ENCODE results near the gene PTGES. TPM values are rescaled to one million over a fixed set of nuclear protein-coding genes. Genes with fewer than 3 reads are reported as not detected.
"Not testable (repeated sequence)": the region's sequence is repeated elsewhere in the genome, so short reads cannot be mapped to it uniquely, and the experiment has no call there.

The PTGES gene, protein sequence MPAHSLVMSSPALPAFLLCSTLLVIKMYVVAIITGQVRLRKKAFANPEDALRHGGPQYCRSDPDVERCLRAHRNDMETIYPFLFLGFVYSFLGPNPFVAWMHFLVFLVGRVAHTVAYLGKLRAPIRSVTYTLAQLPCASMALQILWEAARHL
- total RNA-seq, result not detected

DNA sequence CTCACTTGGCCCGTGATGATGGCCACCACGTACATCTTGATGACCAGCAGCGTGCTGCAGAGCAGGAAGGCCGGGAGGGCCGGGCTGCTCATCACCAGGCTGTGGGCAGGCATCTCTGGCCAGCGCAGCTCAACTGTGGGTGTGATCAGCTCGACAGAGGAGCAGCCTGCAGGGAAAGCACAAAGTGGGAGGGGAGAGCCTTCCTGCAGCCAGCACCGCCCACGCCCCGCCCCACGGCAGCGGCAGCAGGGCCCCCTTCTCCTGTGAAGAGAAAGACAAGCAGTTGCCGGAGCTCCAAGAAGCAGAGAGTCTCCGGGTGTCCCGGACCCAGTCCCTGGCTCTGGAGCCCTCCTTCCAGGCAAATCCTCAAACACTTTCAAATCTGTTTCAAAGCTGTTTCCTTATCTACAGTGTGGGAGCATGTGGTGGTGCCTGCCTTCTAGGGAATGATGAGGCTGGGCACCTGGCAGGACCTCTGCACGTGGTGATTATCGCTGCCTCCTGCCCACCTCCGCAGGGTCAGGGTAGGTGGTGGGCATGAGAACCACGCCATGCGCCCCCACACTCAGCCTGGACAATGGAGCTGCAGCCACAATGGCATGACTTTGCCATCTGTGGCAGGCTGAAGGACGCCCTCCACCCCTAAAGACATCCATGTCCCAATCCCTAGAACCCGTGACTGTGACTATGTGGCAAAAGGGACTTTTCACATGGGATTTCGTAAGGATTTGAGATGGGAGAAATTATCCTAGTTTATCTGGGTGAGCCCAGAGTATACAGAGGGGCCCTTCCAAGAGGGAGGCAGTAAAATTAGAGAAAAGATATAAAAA lies at the start of gene PTGES:
TSS of gene PTGES (minus strand) at position 143 of the 830 bp plus-strand sequence. CDS start at position 113, 30 bp downstream.
- Mint-ChIP-seq H3K4me1 (peaks cover 22% of the 10 kb centered on the region), H3K4me3 (peak within 1 kb of the TSS; percentile 10), H3K36me3 (ENCODE audit: low read depth) (no peaks in the 10 kb centered on the region), H3K9me3 (no peaks in the 10 kb centered on the region), H3K27ac (no peak within 1 kb of the TSS), H3K27me3 (peaks cover 5% of the 10 kb centered on the region)
- ChIA-PET POLR2A (no interaction called here), CTCF (interaction anchor here (1.3 to 1.6 kb wide), 2 partner anchors 11 to 26 kb away, joined by 4 to 5 read pairs; no protein-coding TSS in a partner anchor)
- DNase-seq, result peak; percentile 56

DNA sequence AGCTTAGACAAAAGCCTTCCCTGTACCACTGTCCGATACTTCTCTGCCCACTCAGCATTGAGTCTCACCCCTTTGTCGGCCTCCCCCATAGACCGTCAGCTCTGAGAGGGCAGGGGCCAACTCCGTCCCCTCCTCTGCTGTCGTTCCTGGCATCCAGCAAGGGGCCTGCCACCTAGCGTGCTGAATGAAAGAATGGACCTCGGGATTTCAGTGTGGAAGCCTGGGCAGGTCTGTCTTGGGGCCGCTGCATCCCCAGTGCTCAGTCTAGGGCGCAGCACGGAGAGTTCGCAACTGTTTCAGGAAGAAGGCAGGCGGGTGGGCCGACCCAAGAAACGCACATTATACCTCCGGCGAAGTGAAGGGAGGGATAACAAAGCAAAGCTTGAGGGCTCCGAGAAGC lies 48.7 kb upstream of the PTGES start:
- CTCF ChIA-PET, result interaction anchor here (1.3 to 1.9 kb wide), 2 partner anchors 11 to 15 kb away, joined by 3 to 8 read pairs; no protein-coding TSS in a partner anchor
- peak overlapping the region; percentile 83 for H3K27ac Mint-ChIP-seq
- no peaks in the 10 kb centered on the region for H3K27me3 Mint-ChIP-seq
- H3K9me3 Mint-ChIP-seq, result no peaks in the 10 kb centered on the region
- DNase-seq, result no peak
- H3K4me1 Mint-ChIP-seq, result peaks cover 31% of the 10 kb centered on the region
- H3K4me3 Mint-ChIP-seq, result peak overlapping the region; percentile 58
- POLR2A ChIA-PET, result no interaction called here
- H3K36me3 Mint-ChIP-seq (ENCODE audit: low read depth), result peaks cover 17% of the 10 kb centered on the region

DNA sequence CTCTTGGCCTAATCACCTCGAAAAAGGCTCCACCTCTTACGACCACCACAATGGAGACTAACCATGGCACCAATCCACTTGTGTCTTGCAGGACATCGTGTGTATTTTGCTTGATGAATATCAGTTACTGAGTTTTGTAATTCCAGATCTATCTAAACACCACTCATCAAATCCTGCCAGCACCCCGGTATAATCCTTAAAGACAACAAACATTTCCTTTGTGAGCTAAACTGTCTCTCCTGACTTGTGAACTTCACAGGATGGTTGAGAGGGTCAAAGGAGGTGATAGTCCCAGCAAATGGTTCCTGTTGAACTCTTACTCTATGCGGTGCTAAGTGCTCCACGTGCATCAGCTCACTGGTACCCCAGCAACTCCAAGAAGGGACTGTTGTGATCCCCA lies 46.1 kb upstream of the PTGES start:
- no peak overlapping the region for H3K27ac Mint-ChIP-seq
- no peaks in the 10 kb centered on the region for H3K9me3 Mint-ChIP-seq
- H3K36me3 Mint-ChIP-seq (ENCODE audit: low read depth), result peaks cover 2% of the 10 kb centered on the region
- ChIA-PET POLR2A (no interaction called here), CTCF (interaction anchor here (1.1 kb wide), 1 partner anchor 61 kb away, joined by 3 read pairs; no protein-coding TSS in a partner anchor)
- DNase-seq, result no peak
- no peak overlapping the region for H3K4me3 Mint-ChIP-seq
- H3K27me3 Mint-ChIP-seq, result no peaks in the 10 kb centered on the region
- H3K4me1 Mint-ChIP-seq, result peaks cover 13% of the 10 kb centered on the region

DNA sequence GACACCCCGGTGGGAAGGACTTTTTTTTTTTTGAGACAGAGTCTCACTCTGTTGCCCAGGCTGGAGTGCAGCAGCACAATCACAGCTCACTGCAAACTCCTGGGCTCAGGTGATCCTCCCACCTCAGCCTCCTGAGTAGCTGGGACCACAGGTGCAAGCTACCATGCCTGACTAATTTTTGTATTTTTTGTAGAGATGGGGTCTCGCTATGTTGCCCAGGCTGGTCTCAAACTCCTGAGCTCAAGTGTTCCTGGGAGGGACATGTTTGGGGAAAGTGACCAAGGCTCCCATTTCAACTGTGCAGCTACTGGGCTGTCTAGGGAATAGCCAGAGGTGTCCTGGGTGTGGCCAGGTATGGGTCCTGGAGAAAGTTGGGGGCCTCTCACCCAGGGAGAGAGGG lies 43.2 kb upstream of the PTGES start:
- H3K27me3 Mint-ChIP-seq; H3K9me3 Mint-ChIP-seq; H3K27ac Mint-ChIP-seq; POLR2A ChIA-PET; H3K4me3 Mint-ChIP-seq; CTCF ChIA-PET; H3K36me3 Mint-ChIP-seq (ENCODE audit: low read depth); H3K4me1 Mint-ChIP-seq; DNase-seq: not testable (repeated sequence)

DNA sequence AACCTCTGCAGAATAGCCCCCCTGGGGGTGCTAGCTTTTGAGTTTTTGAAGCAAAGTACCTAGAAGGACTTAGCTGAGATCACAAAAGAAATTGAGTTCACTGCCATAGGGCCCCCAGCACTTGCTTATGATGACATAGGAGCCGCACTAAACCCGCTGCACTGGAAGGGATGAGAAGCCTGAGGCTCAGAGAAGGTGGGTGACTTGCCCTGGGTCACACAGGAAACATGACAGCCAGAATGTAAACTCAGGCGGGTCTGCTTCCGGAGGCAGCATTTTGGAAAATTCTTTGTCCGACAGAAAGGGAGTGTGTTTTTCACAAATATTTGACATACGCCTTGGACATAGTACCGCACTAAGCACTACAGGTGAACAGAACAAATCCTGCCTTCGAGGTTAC lies 41.7 kb upstream of the PTGES start:
- H3K27me3 Mint-ChIP-seq, result no peaks in the 10 kb centered on the region
- no peaks in the 10 kb centered on the region for H3K9me3 Mint-ChIP-seq
- no peak for DNase-seq
- ChIA-PET CTCF (no interaction called here), POLR2A (no interaction called here)
- no peak overlapping the region for H3K27ac Mint-ChIP-seq
- no peak overlapping the region for H3K4me3 Mint-ChIP-seq
- H3K36me3 Mint-ChIP-seq (ENCODE audit: low read depth), result no peaks in the 10 kb centered on the region
- peaks cover 10% of the 10 kb centered on the region for H3K4me1 Mint-ChIP-seq

DNA sequence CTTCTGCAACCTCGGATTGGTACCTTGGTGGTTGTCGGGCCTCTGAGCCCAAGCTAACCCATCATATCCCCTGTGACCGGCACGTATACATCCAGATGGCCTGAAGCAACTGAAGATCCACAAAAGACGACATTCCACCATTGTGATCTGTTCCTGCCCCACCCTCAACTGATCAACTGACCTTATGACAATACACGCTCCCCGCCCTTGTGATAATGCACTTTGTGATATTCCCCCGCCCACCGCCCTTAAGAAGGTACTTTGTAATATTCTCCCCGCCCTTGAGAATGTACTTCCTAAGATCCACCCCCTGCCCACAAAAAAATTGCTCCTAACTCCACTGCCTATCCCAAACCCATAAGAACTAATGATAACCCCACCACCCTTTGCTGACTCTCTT lies 33.6 kb upstream of the PTGES start:
- Mint-ChIP-seq H3K27me3 (no peaks in the 10 kb centered on the region), H3K4me3 (no peak overlapping the region), H3K4me1 (peaks cover 13% of the 10 kb centered on the region), H3K27ac (no peak overlapping the region), H3K9me3 (no peaks in the 10 kb centered on the region), H3K36me3 (ENCODE audit: low read depth) (no peaks in the 10 kb centered on the region)
- ChIA-PET CTCF (interaction anchor here (0.6 to 7.0 kb wide), 3 partner anchors 15 to 426 kb away, joined by 3 to 45 read pairs (median 3); no protein-coding TSS in a partner anchor), POLR2A (no interaction called here)
- no peak for DNase-seq

DNA sequence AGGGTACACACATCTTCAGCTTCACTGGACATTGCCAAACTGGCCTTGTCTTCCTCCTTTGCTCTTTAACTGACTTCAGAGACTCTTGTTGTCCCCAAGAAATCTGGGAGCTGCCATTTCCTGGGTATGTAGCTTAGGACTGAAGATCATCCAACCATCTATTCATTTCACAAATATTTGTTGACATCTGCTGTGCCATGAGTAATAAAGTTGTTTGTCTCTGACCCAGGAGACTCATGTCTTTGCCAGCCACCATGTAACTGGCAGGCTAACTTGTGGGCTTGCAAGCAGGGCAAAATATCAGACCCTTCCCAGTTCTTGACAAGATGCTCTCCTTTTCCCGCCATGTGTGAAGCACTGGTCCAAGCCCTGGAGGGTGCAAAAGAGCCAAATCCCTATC lies 33.0 kb upstream of the PTGES start:
- H3K4me3 Mint-ChIP-seq, result no peak overlapping the region
- H3K9me3 Mint-ChIP-seq, result no peaks in the 10 kb centered on the region
- ChIA-PET POLR2A (no interaction called here), CTCF (interaction anchor here (0.6 to 7.0 kb wide), 4 partner anchors 16 to 59 kb away, joined by 3 to 45 read pairs (median 7); no protein-coding TSS in a partner anchor)
- H3K4me1 Mint-ChIP-seq, result peaks cover 13% of the 10 kb centered on the region
- DNase-seq, result no peak
- no peaks in the 10 kb centered on the region for H3K36me3 Mint-ChIP-seq (ENCODE audit: low read depth)
- H3K27ac Mint-ChIP-seq, result no peak overlapping the region
- no peaks in the 10 kb centered on the region for H3K27me3 Mint-ChIP-seq

DNA sequence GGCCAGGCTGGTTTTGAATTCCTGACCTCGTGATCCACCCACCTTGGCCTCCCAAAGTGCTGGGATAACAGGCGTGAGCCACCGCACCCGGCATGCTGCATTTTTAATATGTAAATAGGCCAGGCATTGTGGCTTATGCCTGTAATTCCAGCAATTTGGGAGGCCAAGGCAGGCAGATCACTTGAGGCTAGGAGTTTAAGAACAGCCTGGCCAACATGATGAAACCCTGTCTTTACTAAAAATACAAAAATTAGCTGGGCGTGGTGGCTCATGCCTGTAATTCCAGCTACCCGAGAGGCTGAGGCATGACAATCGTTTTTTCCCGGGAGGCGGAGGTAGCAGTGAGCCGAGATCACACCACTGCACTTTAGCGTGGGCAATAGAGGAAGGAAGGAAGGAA lies 32.1 kb upstream of the PTGES start:
- H3K4me3 Mint-ChIP-seq, H3K27me3 Mint-ChIP-seq: not testable (repeated sequence)

DNA sequence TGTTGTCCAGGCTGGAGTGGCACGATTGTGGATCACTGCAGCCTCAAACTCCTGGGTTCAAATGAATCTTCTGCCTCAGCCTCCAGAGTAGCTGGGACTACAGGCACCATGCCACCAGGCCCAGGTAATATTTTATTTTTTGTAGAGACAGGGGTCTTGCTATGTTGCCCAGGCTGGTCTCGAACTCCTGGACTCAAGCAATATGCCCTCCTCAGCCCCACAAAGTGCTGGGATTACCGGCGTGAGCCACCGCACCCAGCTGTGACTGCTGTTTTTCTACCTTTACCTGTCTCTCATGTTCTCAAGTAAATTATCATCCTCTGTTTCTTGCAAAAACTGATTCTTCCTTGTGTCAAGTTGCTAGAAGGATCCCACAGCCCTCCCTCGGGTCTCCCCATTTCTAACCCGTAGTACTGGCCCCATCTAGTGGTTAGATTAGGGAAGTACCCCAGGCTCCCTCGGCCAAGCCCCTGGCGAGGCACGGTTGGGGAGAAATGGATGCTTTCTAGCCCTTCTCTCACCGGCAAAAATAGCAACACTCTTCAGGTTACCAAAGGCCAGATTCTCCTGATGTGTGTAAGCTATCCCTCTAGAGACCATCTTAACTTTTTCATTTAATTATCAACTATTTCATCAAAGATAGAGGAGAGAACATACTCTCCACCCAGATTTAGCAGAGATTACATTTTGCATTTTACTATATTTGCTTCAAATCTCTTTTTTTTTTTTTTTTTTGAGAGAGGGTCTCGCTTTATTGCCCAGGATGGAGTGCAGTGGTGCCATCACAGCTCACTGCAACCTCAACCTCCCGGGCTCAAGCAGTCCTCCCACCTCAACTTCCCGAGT lies 30.9 kb upstream of the PTGES start:
- H3K4me3 Mint-ChIP-seq, result no peak overlapping the region
- ChIA-PET POLR2A (no interaction called here), CTCF (interaction anchor here (0.6 to 7.0 kb wide), 6 partner anchors 40 to 871 kb away, joined by 3 to 45 read pairs (median 6); no protein-coding TSS in a partner anchor)
- peaks cover 4% of the 10 kb centered on the region for H3K4me1 Mint-ChIP-seq
- no peaks in the 10 kb centered on the region for H3K9me3 Mint-ChIP-seq
- H3K36me3 Mint-ChIP-seq (ENCODE audit: low read depth), result no peaks in the 10 kb centered on the region
- H3K27ac Mint-ChIP-seq, result no peak overlapping the region
- DNase-seq, result peak; percentile 83
- peaks cover 5% of the 10 kb centered on the region for H3K27me3 Mint-ChIP-seq

More for the DNA sequence above, 32.1 kb upstream of the PTGES start:
- H3K9me3 Mint-ChIP-seq; H3K4me1 Mint-ChIP-seq; DNase-seq; H3K36me3 Mint-ChIP-seq (ENCODE audit: low read depth); H3K27ac Mint-ChIP-seq; POLR2A ChIA-PET: not testable (repeated sequence)
- CTCF ChIA-PET, result interaction anchor here (2.6 to 7.0 kb wide), 3 partner anchors 47 to 58 kb away, joined by 8 to 45 read pairs (median 8); no protein-coding TSS in a partner anchor

DNA sequence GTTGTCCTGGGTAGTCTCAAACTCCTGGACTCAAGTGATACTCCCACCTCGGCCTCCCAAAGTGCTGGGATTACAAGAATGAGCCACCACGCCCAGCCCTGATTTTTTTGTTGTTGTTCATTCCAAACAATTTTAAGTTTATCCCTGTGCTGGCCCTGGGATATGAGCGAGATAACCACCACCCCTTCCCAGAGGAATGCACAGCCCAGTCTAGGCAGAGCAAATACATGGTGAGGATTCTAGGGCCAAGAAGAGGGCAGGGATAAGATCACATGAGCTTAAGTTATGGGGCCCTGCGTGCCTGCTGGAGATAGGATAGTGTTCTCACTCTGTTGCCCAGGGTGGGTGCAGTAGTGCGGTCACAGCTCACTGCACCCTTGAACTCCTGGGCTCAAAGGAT lies 29.1 kb upstream of the PTGES start:
- H3K4me1 Mint-ChIP-seq, result peaks cover 12% of the 10 kb centered on the region
- ChIA-PET POLR2A (no interaction called here), CTCF (interaction anchor here (0.6 to 7.0 kb wide), 6 partner anchors 10 to 1513 kb away, joined by 3 to 45 read pairs (median 4); no protein-coding TSS in a partner anchor)
- no peak overlapping the region for H3K4me3 Mint-ChIP-seq
- H3K27ac Mint-ChIP-seq, result no peak overlapping the region
- no peaks in the 10 kb centered on the region for H3K36me3 Mint-ChIP-seq (ENCODE audit: low read depth)
- no peak for DNase-seq
- H3K27me3 Mint-ChIP-seq, result peaks cover 5% of the 10 kb centered on the region
- H3K9me3 Mint-ChIP-seq, result no peaks in the 10 kb centered on the region

DNA sequence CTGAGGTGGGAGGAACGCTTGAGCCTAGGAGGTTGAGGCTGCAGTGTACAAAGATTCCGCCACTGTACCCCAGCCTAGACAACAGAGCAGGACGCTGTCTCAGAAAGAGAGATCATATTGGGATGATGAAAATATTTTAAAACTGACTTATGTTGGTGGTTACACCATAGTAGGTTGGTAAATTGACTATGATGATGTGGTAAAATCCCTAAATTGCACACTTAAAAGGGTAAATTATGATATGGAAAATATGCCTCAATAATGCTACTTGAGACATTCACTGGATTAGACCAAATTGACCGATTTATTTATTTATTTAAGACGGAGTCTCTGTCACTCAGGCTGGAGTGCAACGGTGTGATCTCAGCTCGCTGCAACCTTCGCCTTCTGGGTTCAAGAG lies 28.3 kb upstream of the PTGES start:
- CTCF ChIA-PET, result interaction anchor here (0.6 to 7.0 kb wide), 5 partner anchors 9 to 44 kb away, joined by 3 to 45 read pairs (median 4); no protein-coding TSS in a partner anchor
- H3K4me1 Mint-ChIP-seq, result peaks cover 15% of the 10 kb centered on the region
- POLR2A ChIA-PET, result no interaction called here
- no peaks in the 10 kb centered on the region for H3K9me3 Mint-ChIP-seq
- no peak for DNase-seq
- peaks cover 5% of the 10 kb centered on the region for H3K27me3 Mint-ChIP-seq
- H3K36me3 Mint-ChIP-seq (ENCODE audit: low read depth), result no peaks in the 10 kb centered on the region
- no peak overlapping the region for H3K4me3 Mint-ChIP-seq
- H3K27ac Mint-ChIP-seq, result no peak overlapping the region

DNA sequence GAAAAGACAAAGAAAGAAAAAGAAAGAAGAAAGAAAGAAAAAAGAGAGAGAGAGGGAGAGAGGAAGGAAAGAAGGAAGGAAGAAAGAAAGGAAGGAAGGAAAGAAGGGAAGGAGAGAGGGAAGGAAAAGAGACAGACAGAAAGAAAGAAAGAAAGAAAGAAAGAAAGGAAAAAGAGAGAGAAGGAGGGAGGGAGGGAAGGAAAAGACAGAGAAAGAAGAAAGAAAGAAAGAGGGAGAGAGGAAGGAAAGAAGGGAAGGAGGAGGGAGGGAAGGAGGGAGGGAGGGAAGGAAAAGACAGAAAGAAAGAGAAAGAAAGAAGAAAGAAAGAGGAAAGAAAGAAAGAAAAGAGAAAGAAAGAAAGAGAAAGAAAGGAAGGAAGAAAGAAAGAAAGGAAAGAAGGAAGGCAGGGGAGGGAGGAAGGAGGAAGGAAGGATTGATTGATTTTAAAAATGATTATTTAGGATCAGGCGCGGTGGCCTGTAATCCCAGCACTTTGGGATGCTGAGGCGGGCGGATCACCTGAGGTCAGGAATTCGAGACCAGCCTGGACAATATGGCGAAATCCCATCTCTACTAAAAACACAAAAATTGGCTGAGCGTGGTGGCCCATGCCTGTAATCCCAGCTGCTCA lies 26.8 kb upstream of the PTGES start:
- peaks cover 15% of the 10 kb centered on the region for H3K4me1 Mint-ChIP-seq
- H3K27ac Mint-ChIP-seq, result peak overlapping the region; percentile 71
- ChIA-PET POLR2A (no interaction called here), CTCF (interaction anchor here (2.4 to 7.0 kb wide), 2 partner anchors 11 to 42 kb away, joined by 7 to 45 read pairs; no protein-coding TSS in a partner anchor)
- peaks cover 7% of the 10 kb centered on the region for H3K27me3 Mint-ChIP-seq
- DNase-seq, result no peak
- H3K9me3 Mint-ChIP-seq, result no peaks in the 10 kb centered on the region
- H3K4me3 Mint-ChIP-seq, result no peak overlapping the region
- H3K36me3 Mint-ChIP-seq (ENCODE audit: low read depth), result no peaks in the 10 kb centered on the region
